CD4-positive, alpha-beta T cell treated with Interferon gamma for 1 hour (primary cell): ENCODE data around the gene DNAH7.
"Not testable (repeated sequence)": the region's sequence is repeated elsewhere in the genome, so short reads cannot be mapped to it uniquely, and the experiment has no call there.

ENCODE experiments used
- DNase-seq: peaks from one replicate; pipeline ENCODE4 v3.0.0-alpha.2; 2020

Gene DNAH7

GRCh38 chr2:195709901-195710806 is 358.5 kb downstream of the DNAH7 start:
- DNase-seq = no peak

- DNase-seq = no peak
Measured at GRCh38 chr2:195706161-195706900, 362.3 kb downstream of the DNAH7 start.

GRCh38 chr2:195700480-195700879 is 368.2 kb downstream of the DNAH7 start:
- DNase-seq = no peak

- no peak for DNase-seq
Measured at GRCh38 chr2:195697681-195698220, 370.9 kb downstream of the DNAH7 start.

GRCh38 chr2:195696012-195696411 is 372.6 kb downstream of the DNAH7 start:
- no peak for DNase-seq

GRCh38 chr2:195695002-195695631 is 373.5 kb downstream of the DNAH7 start:
- no peak for DNase-seq

GRCh38 chr2:195694553-195694952 is 374.1 kb downstream of the DNAH7 start:
- DNase-seq = no peak

- DNase-seq = not testable (repeated sequence)
Measured at GRCh38 chr2:195692531-195692930, 376.1 kb downstream of the DNAH7 start.
